ENCODE results near the gene PA2G4. TPM values are rescaled to one million over a fixed set of nuclear protein-coding genes. Genes with fewer than 3 reads are reported as not detected.
A peak's percentile ranks its signal among the peaks of the same experiment; 100 is the strongest.

Gene PA2G4
- total and polyA plus RNA-seq, 11 donors: 62.4 to 187 (median 72.4) TPM

- H3K4me1 ChIP-seq: peaks cover 0 to 29% (median 16%) of the 10 kb centered on the region in 12 donors
- no peaks in the 10 kb centered on the region for H3K36me3 ChIP-seq
- peaks cover 0 to 17% (median 10%) of the 10 kb centered on the region in 9 donors for H3K27me3 ChIP-seq
- no peaks in the 10 kb centered on the region for H3K9me3 ChIP-seq
- DNase-seq (no peak), ATAC-seq (no peak)
- H3K4me3 ChIP-seq: peak overlapping the region in 5 of 12 donors; percentile 2 to 55 (median 54)
- TF ChIP-seq POLR2A (IDR thresholded peaks at IDR 0.05) (no peak), CTCF (IDR thresholded peaks at IDR 0.05) (no peak)
- intact Hi-C loops (cut with DNase I): no loop called here
- 50 to 63% (median 58%) methylated on average over 5 to 6 of the region's 6 CpGs for WGBS, 4 donors
- H3K27ac ChIP-seq: peak overlapping the region in 1 of 12 donors; percentile 47
Measured at GRCh38 chr12:56081393-56082347, 22.7 kb upstream of the PA2G4 start.

DNA sequence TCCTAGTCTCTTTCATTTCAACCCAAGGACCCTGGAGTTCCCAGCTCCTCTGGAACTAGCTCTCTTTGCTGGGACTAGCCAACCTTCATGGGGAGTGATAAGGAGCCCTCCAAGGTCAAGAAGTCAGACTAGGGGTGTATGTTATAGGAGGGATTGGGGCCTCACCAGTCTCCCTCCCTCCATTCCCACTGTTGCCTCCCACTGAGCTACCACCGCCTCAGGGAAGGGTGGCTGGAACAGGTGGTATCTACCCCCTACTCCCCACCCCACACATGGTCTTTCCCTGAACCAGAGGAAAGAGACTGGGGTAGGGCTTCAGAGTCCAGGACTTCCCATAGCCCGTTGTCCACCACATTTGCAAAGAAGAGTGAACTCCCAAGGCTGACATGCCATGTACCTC is 22.0 kb upstream of the PA2G4 start:
- Histone ChIP-seq H3K4me3 (no peak overlapping the region), H3K4me1 (peaks cover 0 to 34% (median 16%) of the 10 kb centered on the region in 12 donors), H3K36me3 (no peaks in the 10 kb centered on the region), H3K27me3 (peaks cover 0 to 17% (median 10%) of the 10 kb centered on the region in 9 donors), H3K9me3 (no peaks in the 10 kb centered on the region), H3K27ac (no peak overlapping the region)
- 49 to 100% (median 82%) methylated on average over 1 to 2 of the region's 2 CpGs for WGBS, 4 donors
- intact Hi-C loops (cut with DNase I): no loop called here
- ATAC-seq: no peak
- DNase-seq: no peak
- TF ChIP-seq CTCF (IDR thresholded peaks at IDR 0.05) (no peak), POLR2A (IDR thresholded peaks at IDR 0.05) (no peak)

GRCh38 chr12:56082967-56083366 is 21.4 kb upstream of the PA2G4 start:
- intact Hi-C loops (cut with DNase I): no loop called here
- TF ChIP-seq CTCF (IDR thresholded peaks at IDR 0.05): no peak
- TF ChIP-seq POLR2A (IDR thresholded peaks at IDR 0.05): no peak
- DNase-seq (no peak), ATAC-seq (no peak)
- WGBS, 4 donors: 57 to 68% (median 64%) methylated on average over 3 of the region's 3 CpGs
- H3K4me1 ChIP-seq: peaks cover 0 to 39% (median 16%) of the 10 kb centered on the region in 12 donors
- H3K27me3 ChIP-seq: peaks cover 0 to 17% (median 10%) of the 10 kb centered on the region in 9 donors
- no peak overlapping the region for H3K4me3 ChIP-seq
- no peaks in the 10 kb centered on the region for H3K9me3 ChIP-seq
- no peak overlapping the region for H3K27ac ChIP-seq
- no peaks in the 10 kb centered on the region for H3K36me3 ChIP-seq

GRCh38 chr12:56084958-56085543 is 19.3 kb upstream of the PA2G4 start:
- peaks cover 0 to 12% (median 9%) of the 10 kb centered on the region in 9 donors for H3K27me3 ChIP-seq
- TF ChIP-seq POLR2A (IDR thresholded peaks at IDR 0.05) (no peak), CTCF (IDR thresholded peaks at IDR 0.05) (peak in 5 of 12 donors; percentile 17 to 28 (median 21))
- intact Hi-C loops (cut with DNase I): no loop called here
- no peak overlapping the region for H3K27ac ChIP-seq
- no peak overlapping the region for H3K4me3 ChIP-seq
- H3K36me3 ChIP-seq: no peaks in the 10 kb centered on the region
- 82 to 88% (median 85%) methylated on average over 15 of the region's 15 CpGs for WGBS, 4 donors
- DNase-seq (no peak), ATAC-seq (no peak)
- no peaks in the 10 kb centered on the region for H3K9me3 ChIP-seq
- peaks cover 0 to 25% (median 6%) of the 10 kb centered on the region in 12 donors for H3K4me1 ChIP-seq

Data from heart left ventricle (tissue), 16 donors.